ENCODE data around the gene ITGAV. TPM values are rescaled to one million over a fixed set of nuclear protein-coding genes. Genes with fewer than 3 reads are reported as not detected.

ITGAV gene
- polyA plus RNA-seq, 3 donors from 2014 or later = 1.3 to 4.0 (median 3.3) TPM

DNA sequence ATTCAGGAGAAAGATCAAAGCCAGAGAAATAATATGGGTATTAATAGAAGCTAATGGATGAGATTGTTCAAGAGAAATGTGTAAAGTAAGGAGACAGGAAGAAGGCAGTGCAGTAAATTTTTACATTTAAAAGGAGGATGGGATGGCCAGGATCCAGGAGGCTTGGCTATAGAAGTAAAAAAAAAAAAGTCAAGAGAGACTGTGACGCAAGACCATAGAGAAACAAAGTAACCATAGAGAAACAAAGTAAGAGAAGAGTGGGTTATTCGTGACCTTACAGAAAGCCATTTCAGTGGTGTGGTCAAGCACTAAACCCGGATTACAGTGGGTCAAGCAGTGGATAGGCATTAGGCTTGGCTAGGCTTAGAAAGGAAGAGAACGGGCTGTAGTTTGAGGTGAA, 93.5 kb downstream of the ITGAV start:
- no peak for DNase-seq
- peaks cover 0 to 4% (median 0%) of the 10 kb centered on the region in 3 donors for H3K27me3 Mint-ChIP-seq (ENCODE audit: low read depth in 3 of 3)
- H3K9me3 Mint-ChIP-seq = peaks cover 0 to 14% (median 11%) of the 10 kb centered on the region in 6 donors
- H3K27ac Mint-ChIP-seq = no peak overlapping the region
- H3K36me3 Mint-ChIP-seq = peaks cover 10 to 21% (median 19%) of the 10 kb centered on the region in 3 donors
- no peaks in the 10 kb centered on the region for H3K4me1 Mint-ChIP-seq
- H3K4me3 Mint-ChIP-seq = no peak overlapping the region

DNA sequence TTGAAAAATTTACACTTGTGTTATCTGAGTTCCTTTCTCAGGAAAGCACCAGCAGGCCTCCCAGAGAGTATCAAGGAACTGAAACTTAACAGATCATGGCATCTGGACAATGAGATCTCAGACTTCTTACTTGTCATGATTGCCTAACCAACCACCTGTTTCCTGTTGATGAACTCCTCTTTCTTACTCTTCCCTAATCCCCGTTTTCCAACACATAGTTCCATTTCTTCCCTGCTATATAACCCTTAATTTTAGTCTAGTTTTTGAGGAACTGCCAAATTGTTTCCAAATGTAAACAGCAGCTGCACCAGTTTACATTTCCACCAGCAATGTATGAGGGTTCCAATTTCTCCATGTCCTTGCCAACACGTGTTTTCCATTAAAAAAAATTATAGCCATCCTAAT, 98.0 kb downstream of the ITGAV start:
- peaks cover 0 to 5% (median 4%) of the 10 kb centered on the region in 3 donors for H3K27me3 Mint-ChIP-seq (ENCODE audit: low read depth in 3 of 3)
- peaks cover 0 to 5% (median 4%) of the 10 kb centered on the region in 3 donors for H3K36me3 Mint-ChIP-seq
- no peak overlapping the region for H3K4me3 Mint-ChIP-seq
- peaks cover 0 to 18% (median 15%) of the 10 kb centered on the region in 6 donors for H3K9me3 Mint-ChIP-seq
- H3K4me1 Mint-ChIP-seq = no peaks in the 10 kb centered on the region
- no peak overlapping the region for H3K27ac Mint-ChIP-seq
- DNase-seq = no peak

DNA sequence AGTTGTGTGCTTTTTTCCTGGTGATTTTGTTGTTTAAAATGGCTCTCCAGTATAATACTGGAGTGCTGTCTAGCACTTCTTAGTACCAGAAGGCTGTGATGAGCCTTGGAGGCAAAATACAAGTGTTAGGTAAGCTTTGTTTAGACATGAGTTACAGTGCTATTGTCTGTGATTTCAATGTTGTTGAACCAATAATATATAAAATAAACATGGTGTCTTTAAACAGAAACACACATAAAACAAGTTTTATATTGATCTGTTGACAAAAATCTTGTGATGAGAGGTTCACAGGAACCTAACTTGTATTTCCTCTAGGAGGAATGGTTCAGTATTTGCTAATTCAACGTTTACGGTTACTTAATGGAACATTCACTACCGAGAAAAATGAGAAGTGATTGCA, 99.0 kb downstream of the ITGAV start:
- H3K4me1 Mint-ChIP-seq = no peaks in the 10 kb centered on the region
- H3K9me3 Mint-ChIP-seq = peaks cover 0 to 18% (median 15%) of the 10 kb centered on the region in 6 donors
- H3K27me3 Mint-ChIP-seq (ENCODE audit: low read depth in 3 of 3) = peaks cover 0 to 5% (median 4%) of the 10 kb centered on the region in 3 donors
- no peak for DNase-seq
- no peak overlapping the region for H3K4me3 Mint-ChIP-seq
- no peak overlapping the region for H3K27ac Mint-ChIP-seq
- peaks cover 0 to 5% (median 4%) of the 10 kb centered on the region in 3 donors for H3K36me3 Mint-ChIP-seq

DNA sequence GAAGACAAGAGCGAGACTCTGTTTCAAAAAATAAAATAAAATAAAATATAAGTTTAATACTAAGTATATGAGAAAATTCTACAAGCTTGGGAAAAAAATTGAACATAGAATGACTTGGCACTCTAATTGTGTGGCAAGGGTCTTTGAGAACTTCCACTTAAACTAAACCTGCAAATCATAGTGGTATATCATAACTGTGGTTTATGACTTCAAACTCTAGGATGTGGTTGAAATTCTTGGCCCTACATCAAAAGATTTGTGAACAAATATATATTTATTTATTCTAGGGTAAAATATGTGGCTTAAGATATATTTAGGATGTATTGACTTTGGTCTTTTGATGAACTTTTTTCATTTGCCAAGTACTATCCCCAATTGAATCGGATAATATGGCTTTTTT, 100.9 kb downstream of the ITGAV start:
- no peak overlapping the region for H3K27ac Mint-ChIP-seq
- DNase-seq = no peak
- peaks cover 0 to 5% (median 2%) of the 10 kb centered on the region in 3 donors for H3K27me3 Mint-ChIP-seq (ENCODE audit: low read depth in 3 of 3)
- peaks cover 0 to 5% (median 4%) of the 10 kb centered on the region in 3 donors for H3K36me3 Mint-ChIP-seq
- peaks cover 15 to 16% of the 10 kb centered on the region in 2 donors for H3K4me1 Mint-ChIP-seq
- H3K4me3 Mint-ChIP-seq = no peak overlapping the region
- H3K9me3 Mint-ChIP-seq = peaks cover 0 to 18% (median 15%) of the 10 kb centered on the region in 6 donors

DNA sequence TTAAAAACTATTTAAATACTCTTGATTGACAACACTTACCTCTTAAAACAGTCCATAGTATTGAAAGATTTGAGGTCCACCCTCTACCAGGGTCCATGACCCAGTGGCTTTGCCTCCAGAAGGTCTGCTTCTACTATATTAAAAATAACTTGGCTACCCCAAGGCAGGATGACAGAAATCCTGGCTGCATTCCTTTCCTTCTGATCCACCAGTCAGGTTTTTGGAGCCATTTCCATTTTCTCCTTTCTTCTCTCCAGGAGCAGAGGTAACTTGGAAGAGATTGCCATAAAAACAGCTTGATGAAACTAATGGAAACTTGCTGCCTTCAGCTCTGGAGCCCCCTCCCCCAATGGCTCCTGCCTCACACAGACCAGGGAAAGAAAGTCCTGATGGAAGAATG, 101.4 kb downstream of the ITGAV start:
- Mint-ChIP-seq H3K4me1 (peaks cover 15 to 16% of the 10 kb centered on the region in 2 donors), H3K36me3 (peaks cover 0 to 5% (median 4%) of the 10 kb centered on the region in 3 donors), H3K27me3 (ENCODE audit: low read depth in 3 of 3) (peaks cover 0 to 5% (median 0%) of the 10 kb centered on the region in 3 donors), H3K9me3 (peaks cover 0 to 18% (median 15%) of the 10 kb centered on the region in 6 donors), H3K4me3 (no peak overlapping the region), H3K27ac (no peak overlapping the region)
- DNase-seq = no peak

DNA sequence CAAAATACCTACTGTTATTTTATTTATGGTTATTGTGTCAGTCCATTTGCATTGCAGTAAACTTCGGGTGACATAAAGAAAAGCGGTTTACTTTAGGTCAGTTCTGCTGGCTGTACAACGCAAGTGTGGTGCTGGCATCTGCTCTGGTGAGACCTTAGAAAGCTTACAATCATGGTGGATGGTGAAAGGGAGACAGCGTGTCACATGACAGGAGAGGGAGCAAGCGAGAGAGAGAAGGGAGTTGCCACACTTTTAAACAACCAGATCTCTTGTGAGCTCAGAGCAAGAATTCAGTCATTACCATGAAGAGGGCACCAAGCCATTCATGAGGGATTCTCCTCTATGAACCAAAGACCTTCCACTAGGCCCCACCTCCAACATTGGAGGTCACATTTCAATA, 102.0 kb downstream of the ITGAV start:
- no peak for DNase-seq
- Mint-ChIP-seq H3K9me3 (peaks cover 0 to 18% (median 15%) of the 10 kb centered on the region in 6 donors), H3K4me3 (no peak overlapping the region), H3K27me3 (ENCODE audit: low read depth in 3 of 3) (peaks cover 0 to 5% (median 0%) of the 10 kb centered on the region in 3 donors), H3K27ac (no peak overlapping the region), H3K36me3 (peaks cover 0 to 5% (median 4%) of the 10 kb centered on the region in 3 donors), H3K4me1 (peaks cover 15 to 16% of the 10 kb centered on the region in 2 donors)

DNA sequence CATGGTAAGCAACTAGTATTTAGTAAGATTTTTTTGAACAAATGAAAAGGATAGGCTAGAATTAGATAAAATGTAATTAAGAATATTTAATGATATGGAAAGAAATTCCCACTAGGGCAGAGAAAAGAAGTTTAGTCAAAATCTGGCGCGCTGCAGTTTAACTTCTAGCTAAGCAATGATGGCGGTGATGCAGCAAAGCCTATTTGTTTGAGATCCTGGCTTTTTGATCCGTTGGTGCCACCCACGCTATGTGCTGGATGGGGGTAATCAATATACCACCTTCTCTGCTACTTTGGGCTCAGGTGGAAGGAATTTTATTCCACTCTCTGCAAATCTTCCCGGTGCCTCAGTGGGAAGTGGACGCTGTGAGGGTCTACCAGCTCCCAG, 103.6 kb downstream of the ITGAV start:
- no peaks in the 10 kb centered on the region for H3K36me3 Mint-ChIP-seq
- H3K4me1 Mint-ChIP-seq = peaks cover 15 to 16% of the 10 kb centered on the region in 2 donors
- H3K4me3 Mint-ChIP-seq = peak overlapping the region; percentile 1 to 47 (median 43)
- peaks cover 1 to 7% (median 3%) of the 10 kb centered on the region in 3 donors for H3K27me3 Mint-ChIP-seq (ENCODE audit: low read depth in 3 of 3)
- no peak for DNase-seq
- peaks cover 0 to 4% (median 1%) of the 10 kb centered on the region in 6 donors for H3K9me3 Mint-ChIP-seq
- H3K27ac Mint-ChIP-seq = no peak overlapping the region

DNA sequence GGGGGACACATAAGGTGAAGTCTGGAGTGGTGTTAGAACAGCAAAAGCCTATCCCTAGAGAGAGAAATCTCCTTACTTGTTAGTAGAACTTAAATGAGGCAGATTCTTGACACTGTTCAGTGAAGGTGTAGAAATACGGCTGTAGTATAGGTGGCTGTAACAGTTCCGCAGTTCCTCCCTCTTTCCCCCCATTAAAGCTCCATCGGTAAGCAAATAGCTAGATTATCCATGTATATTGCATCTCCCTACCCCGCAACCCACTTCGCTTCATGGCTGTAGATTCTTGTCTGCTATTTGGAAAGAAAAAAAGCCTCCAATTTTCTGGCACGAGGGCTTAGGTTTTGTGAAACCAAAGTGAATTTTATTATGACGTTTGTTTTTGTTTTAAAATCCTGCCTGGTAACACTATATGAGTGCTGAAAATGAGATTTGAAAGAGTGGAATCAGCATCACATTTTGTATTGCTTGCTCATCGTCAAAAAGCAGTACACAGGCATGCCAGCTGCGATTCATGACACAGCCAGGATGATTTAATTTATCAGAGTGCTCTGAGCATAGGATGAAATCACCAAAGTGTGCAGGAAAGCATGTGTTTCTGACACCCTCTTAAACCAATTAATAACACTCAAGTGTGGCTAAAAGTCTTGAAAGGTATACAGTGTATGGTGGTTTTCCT, 105.4 kb downstream of the ITGAV start:
- Mint-ChIP-seq H3K36me3 (no peaks in the 10 kb centered on the region), H3K27me3 (ENCODE audit: low read depth in 3 of 3) (peaks cover 1 to 8% (median 3%) of the 10 kb centered on the region in 3 donors), H3K9me3 (no peaks in the 10 kb centered on the region), H3K27ac (no peak overlapping the region), H3K4me1 (peaks cover 15 to 16% of the 10 kb centered on the region in 2 donors), H3K4me3 (peak overlapping the region; percentile 43 to 86 (median 67))
- no peak for DNase-seq

DNA sequence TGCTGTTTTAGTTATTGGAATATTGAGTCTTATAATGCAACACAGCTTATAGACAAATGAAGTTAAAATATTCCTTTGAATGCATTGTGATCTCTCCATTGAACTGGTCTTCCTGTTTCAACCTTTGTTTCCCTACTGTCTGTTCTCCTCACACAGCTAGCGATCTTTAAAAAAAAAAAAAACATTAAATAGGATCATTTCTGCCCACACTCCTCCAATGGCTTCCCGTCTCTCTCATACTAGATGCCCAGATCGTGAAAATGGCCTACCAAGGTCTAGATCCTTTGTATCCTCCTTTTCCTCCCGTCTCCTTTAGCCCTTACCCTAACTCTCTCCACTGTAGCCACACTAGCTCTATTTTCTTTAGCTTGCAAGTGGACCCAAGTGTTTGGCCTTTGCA, 106.4 kb downstream of the ITGAV start:
- no peak for DNase-seq
- Mint-ChIP-seq H3K27me3 (ENCODE audit: low read depth in 3 of 3) (peaks cover 1 to 11% (median 3%) of the 10 kb centered on the region in 3 donors), H3K27ac (no peak overlapping the region), H3K4me3 (no peak overlapping the region), H3K36me3 (no peaks in the 10 kb centered on the region), H3K4me1 (peaks cover 15 to 16% of the 10 kb centered on the region in 2 donors), H3K9me3 (no peaks in the 10 kb centered on the region)

DNA sequence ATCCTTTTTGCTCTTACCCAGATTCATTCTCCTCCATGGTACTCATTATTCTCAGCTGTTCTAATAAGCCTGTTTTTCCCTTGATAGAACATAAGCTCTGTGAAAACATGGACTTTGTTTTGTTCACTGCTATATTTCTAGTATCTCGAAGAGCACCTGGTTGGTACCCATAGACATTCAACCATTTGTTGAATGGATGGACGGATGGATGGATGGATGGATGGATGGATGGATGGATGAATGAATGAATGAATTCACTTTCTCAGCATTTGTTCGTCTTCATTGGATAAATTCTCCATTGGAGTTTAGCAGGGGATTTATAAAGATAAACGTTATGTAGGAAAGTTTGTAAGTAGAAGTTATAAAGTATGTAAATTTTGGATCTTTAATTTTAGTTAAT, 106.9 kb downstream of the ITGAV start:
- H3K27ac Mint-ChIP-seq = no peak overlapping the region
- peaks cover 1 to 10% (median 4%) of the 10 kb centered on the region in 3 donors for H3K27me3 Mint-ChIP-seq (ENCODE audit: low read depth in 3 of 3)
- peaks cover 15 to 16% of the 10 kb centered on the region in 2 donors for H3K4me1 Mint-ChIP-seq
- H3K36me3 Mint-ChIP-seq = no peaks in the 10 kb centered on the region
- H3K4me3 Mint-ChIP-seq = no peak overlapping the region
- no peaks in the 10 kb centered on the region for H3K9me3 Mint-ChIP-seq
- DNase-seq = no peak

DNA sequence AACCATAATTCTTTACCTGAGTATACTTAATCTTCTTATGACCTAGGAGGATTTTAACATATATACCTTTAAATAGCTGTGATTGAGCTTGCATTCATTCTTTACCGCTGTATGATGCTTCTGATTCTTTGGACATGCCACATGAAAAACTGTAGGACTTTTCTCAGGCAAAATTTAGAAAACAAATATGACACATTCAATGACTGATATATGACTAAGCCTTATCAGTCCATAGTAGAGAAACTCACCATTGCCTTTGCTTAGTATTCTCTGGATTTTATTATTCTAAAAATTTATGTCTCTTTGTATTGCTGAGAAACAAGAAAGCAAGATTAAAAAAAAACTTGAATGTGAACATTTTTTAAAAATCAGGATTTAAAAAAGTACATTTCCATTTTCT, 107.7 kb downstream of the ITGAV start:
- Mint-ChIP-seq H3K4me3 (no peak overlapping the region), H3K4me1 (peaks cover 15 to 16% of the 10 kb centered on the region in 2 donors), H3K27ac (no peak overlapping the region), H3K36me3 (no peaks in the 10 kb centered on the region), H3K27me3 (ENCODE audit: low read depth in 3 of 3) (peaks cover 1 to 9% (median 4%) of the 10 kb centered on the region in 3 donors), H3K9me3 (no peaks in the 10 kb centered on the region)
- no peak for DNase-seq

DNA sequence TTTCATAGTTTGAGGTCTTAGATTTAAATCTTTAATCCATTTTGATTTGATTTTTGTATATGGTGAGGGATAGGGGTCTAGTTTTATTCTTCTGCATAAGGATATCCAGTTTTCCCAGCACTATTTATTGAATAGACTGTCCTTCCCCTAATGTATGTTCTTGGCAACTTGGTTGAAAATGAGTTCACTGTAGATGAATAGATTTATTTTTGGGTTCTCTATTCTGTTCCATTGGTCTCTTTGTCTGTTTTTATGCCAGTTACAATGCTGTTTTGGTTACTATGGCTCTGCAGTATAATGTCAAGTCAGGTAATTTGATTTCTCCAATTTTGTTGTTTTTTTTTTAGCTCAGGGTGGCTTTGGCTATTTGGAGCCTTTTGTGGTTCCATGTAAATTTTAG, 109.9 kb downstream of the ITGAV start:
- no peaks in the 10 kb centered on the region for H3K36me3 Mint-ChIP-seq
- no peak overlapping the region for H3K27ac Mint-ChIP-seq
- peaks cover 1 to 9% (median 4%) of the 10 kb centered on the region in 3 donors for H3K27me3 Mint-ChIP-seq (ENCODE audit: low read depth in 3 of 3)
- H3K4me3 Mint-ChIP-seq = no peak overlapping the region
- H3K9me3 Mint-ChIP-seq = no peaks in the 10 kb centered on the region
- H3K4me1 Mint-ChIP-seq = peaks cover 8 to 10% of the 10 kb centered on the region in 2 donors
- DNase-seq = no peak

DNA sequence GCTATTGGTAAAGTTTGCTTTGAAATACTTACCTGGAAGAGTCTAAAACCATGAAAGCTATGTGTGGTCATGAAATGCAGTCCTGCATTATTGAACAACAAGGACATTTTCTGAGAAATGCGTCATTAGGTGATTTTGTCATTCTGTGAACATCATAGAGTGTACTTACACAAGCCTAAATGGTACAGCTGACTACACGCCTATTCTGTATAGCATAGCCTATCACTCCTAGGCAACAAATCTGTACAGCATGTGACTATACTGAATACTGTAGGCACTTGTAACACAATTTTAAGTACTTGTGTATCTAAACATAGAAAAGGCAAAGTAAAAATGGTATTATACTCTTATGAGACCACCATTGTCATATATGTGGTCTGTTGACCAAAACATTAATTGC, 112.2 kb downstream of the ITGAV start:
- Mint-ChIP-seq H3K9me3 (no peaks in the 10 kb centered on the region), H3K27ac (no peak overlapping the region), H3K4me3 (no peak overlapping the region), H3K36me3 (no peaks in the 10 kb centered on the region), H3K27me3 (ENCODE audit: low read depth in 3 of 3) (peaks cover 1 to 9% (median 4%) of the 10 kb centered on the region in 3 donors), H3K4me1 (no peaks in the 10 kb centered on the region)
- DNase-seq = no peak

DNA sequence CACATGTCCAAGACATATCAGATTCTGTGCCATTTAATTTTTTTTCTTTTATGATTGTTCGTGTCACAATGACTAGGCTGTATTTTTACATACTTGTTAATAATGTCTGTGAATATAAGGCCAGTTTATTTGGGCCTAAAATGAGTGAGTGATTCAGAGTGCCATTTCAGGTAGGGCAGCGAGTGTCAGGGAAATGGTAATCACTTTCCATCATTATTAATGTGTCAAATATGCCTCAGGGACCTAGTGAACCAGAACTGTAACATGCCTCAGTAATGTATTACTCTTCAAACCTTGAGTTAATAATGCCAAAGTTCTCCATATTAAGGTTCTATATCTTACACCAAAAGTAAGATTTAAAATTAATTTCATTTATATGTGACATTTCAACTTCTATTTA, 112.6 kb downstream of the ITGAV start:
- Mint-ChIP-seq H3K27ac (no peak overlapping the region), H3K9me3 (no peaks in the 10 kb centered on the region), H3K4me3 (no peak overlapping the region), H3K4me1 (no peaks in the 10 kb centered on the region), H3K27me3 (ENCODE audit: low read depth in 3 of 3) (peaks cover 0 to 10% (median 4%) of the 10 kb centered on the region in 3 donors), H3K36me3 (no peaks in the 10 kb centered on the region)
- no peak for DNase-seq

All from immature natural killer cell (primary cell).